HepG2 (cell line): ENCODE results near the gene AOX1. TPM values are rescaled to one million over a fixed set of nuclear protein-coding genes. Genes with fewer than 3 reads are reported as not detected.
A peak's percentile ranks its signal among the peaks of the same experiment; 100 is the strongest.

ENCODE experiments used
- ATF7 ChIP-seq, 2 experiments: fragments of 450-650 bp in 1 of 2; sonication (generic) in 1 of 2; formaldehyde crosslinking in 1 of 2; IDR thresholded peaks; 2 replicates each; pipeline versions ENCODE4 v1.4.0 to v1.6.1; 2016 to 2020; ENCODE audit warnings: antibody characterized with exemption in 1 of 2, mild to moderate bottlenecking in 1 of 2, missing genetic modification reagents in 1 of 2
- DPF2 ChIP-seq: sonication (generic); formaldehyde crosslinking; IDR thresholded peaks from 2 replicates; pipeline ENCODE4 v1.4.0; 2020; ENCODE audit warnings: mild to moderate bottlenecking, low read depth, missing genetic modification reagents, borderline replicate concordance
- FIP1L1 ChIP-seq: fragments of 200-400 bp; formaldehyde crosslinking; IDR thresholded peaks from 2 replicates; pipeline ENCODE4 v1.6.1; 2018; ENCODE audit warnings: low read depth, mild to moderate bottlenecking, low read length, moderate library complexity, borderline replicate concordance; ENCODE audit not compliant: insufficient read depth
- GATAD2A ChIP-seq: IDR thresholded peaks from 2 replicates; pipeline ENCODE4 v1.6.1; 2016
- HMGXB4 ChIP-seq, 2 experiments: sonication (generic) in 1 of 2; formaldehyde crosslinking in 1 of 2; IDR thresholded peaks; 2 replicates each; pipeline versions ENCODE4 v1.4.0 to v1.6.1; 2018 to 2020; ENCODE audit warnings: missing genetic modification reagents in 2 of 2, borderline replicate concordance in 1 of 2, low read depth in 1 of 2, mild to moderate bottlenecking in 1 of 2, missing biosample characterization in 1 of 2
- KDM2A ChIP-seq: sonication (generic); formaldehyde crosslinking; IDR thresholded peaks from 2 replicates; pipeline ENCODE4 v1.4.0; 2020; ENCODE audit warnings: low read depth, missing genetic modification reagents, borderline replicate concordance
- KLF15 ChIP-seq: sonication (generic); formaldehyde crosslinking; IDR thresholded peaks from 2 replicates; pipeline ENCODE4 v1.8.1; 2023; ENCODE audit warnings: borderline replicate concordance, mild to moderate bottlenecking, inconsistent platforms, missing genetic modification reagents, mixed read lengths
- LBX2 ChIP-seq: sonication (generic); formaldehyde crosslinking; IDR thresholded peaks from 2 replicates; pipeline ENCODE4 v1.5.0; 2020; ENCODE audit warnings: missing genetic modification reagents, mild to moderate bottlenecking, borderline replicate concordance
- PBX2 ChIP-seq: IDR thresholded peaks from 2 replicates; pipeline ENCODE4 v1.6.1; 2016; ENCODE audit warnings: control low read depth
- PCBP2 ChIP-seq: fragments of 200-400 bp; formaldehyde crosslinking; optimal IDR thresholded peaks from 2 replicates; pipeline ENCODE3; 2018; ENCODE audit warnings: low read length, low read depth; ENCODE audit not compliant: poor library complexity, severe bottlenecking
- PHF20 ChIP-seq: sonication (generic); formaldehyde crosslinking; IDR thresholded peaks from 2 replicates; pipeline ENCODE4 v1.5.0; 2020; ENCODE audit warnings: mild to moderate bottlenecking, missing genetic modification reagents
- POLR2AphosphoS2 ChIP-seq: IDR thresholded peaks from 2 replicates; pipeline ENCODE4 v1.6.1; 2011; ENCODE audit warnings: low read depth, low read length, improper control_type of control experiment
- RBAK ChIP-seq: sonication (generic); formaldehyde crosslinking; IDR thresholded peaks from 2 replicates; pipeline ENCODE4 v1.5.1; 2020; ENCODE audit warnings: mild to moderate bottlenecking, missing genetic modification reagents
- SOX6 ChIP-seq, 2 experiments: fragments of 450-650 bp in 1 of 2; sonication (generic) in 1 of 2; formaldehyde crosslinking in 1 of 2; IDR thresholded peaks; 2 replicates each; pipeline versions ENCODE4 v1.4.0 to v1.6.1; 2017 to 2020; ENCODE audit warnings: antibody characterized with exemption in 1 of 2, mild to moderate bottlenecking in 1 of 2, missing genetic modification reagents in 1 of 2
- SP5 ChIP-seq: IDR thresholded peaks from 2 replicates; pipeline ENCODE4 v1.6.1; 2016; ENCODE audit warnings: low read depth, borderline replicate concordance
- SSRP1 ChIP-seq: IDR thresholded peaks from 2 replicates; pipeline ENCODE4 v1.6.1; 2016; ENCODE audit warnings: control low read depth
- ZFX ChIP-seq: sonication (generic); formaldehyde crosslinking; IDR thresholded peaks from 2 replicates; pipeline ENCODE4 v1.4.0; 2020; ENCODE audit warnings: mild to moderate bottlenecking, low read depth, missing genetic modification reagents, moderate library complexity
- ZNF556 ChIP-seq: sonication (generic); formaldehyde crosslinking; IDR thresholded peaks from 2 replicates; pipeline ENCODE4 v1.4.0; 2020; ENCODE audit warnings: mild to moderate bottlenecking, missing genetic modification reagents, borderline replicate concordance
- ZNF557 ChIP-seq: sonication (generic); formaldehyde crosslinking; IDR thresholded peaks from 2 replicates; pipeline ENCODE4 v1.4.0; 2020; ENCODE audit warnings: missing genetic modification reagents
- ZNF746 ChIP-seq: sonication (generic); formaldehyde crosslinking; IDR thresholded peaks from 2 replicates; pipeline ENCODE4 v1.8.0; 2022; ENCODE audit warnings: mild to moderate bottlenecking, missing genetic modification reagents
- ZNF776 ChIP-seq: sonication (generic); formaldehyde crosslinking; IDR thresholded peaks from 2 replicates; pipeline ENCODE4 v1.4.0; 2020; ENCODE audit warnings: mild to moderate bottlenecking, missing genetic modification reagents
- ZNF788 ChIP-seq: sonication (generic); formaldehyde crosslinking; IDR thresholded peaks from 2 replicates; pipeline ENCODE4 v1.5.0; 2020; ENCODE audit warnings: mild to moderate bottlenecking, missing genetic modification reagents, borderline replicate concordance
- ZSCAN12 ChIP-seq: sonication (generic); formaldehyde crosslinking; IDR thresholded peaks from 2 replicates; pipeline ENCODE4 v1.9.0; 2021; ENCODE audit warnings: mild to moderate bottlenecking, missing genetic modification reagents
- ZSCAN21 ChIP-seq: sonication (generic); formaldehyde crosslinking; IDR thresholded peaks from 2 replicates; pipeline ENCODE4 v1.8.0; 2022; ENCODE audit warnings: mild to moderate bottlenecking, missing genetic modification reagents, moderate library complexity, borderline replicate concordance
- polyA plus RNA-seq, 8 experiments: library from polyadenylated mRNA; depleted of rRNA in 3 of 8; stranded (reverse) in 7 of 8; unstranded in 1 of 8; fragments of >200 nt; fragmentation: Illumina TruSeq in 4 of 8; extraction: Trizol in 4 of 8; gene quantifications; 2 replicates each; pipeline versions ENCODE4 v1.2.1 to v1.2.3, GENCODE V29; 2011 to 2016; ENCODE audit warnings: low read depth in 4 of 8, missing spikeins in 1 of 8, mixed read lengths in 1 of 8; ENCODE audit not compliant: insufficient read depth in 1 of 8
- total RNA-seq, 5 experiments: library from RNA; depleted of rRNA; stranded (reverse); fragments of >200 nt; fragmentation: Illumina TruSeq; extraction: Trizol; gene quantifications; 2 replicates each; pipeline ENCODE4 v1.2.3, GENCODE V29; 2016; ENCODE audit warnings: low read depth in 1 of 5
- TF ChIP-seq, protein P1 (sequence below), 2 experiments: fragments of 450-650 bp in 1 of 2; sonication (generic) in 1 of 2; formaldehyde crosslinking; IDR thresholded peaks; 2 replicates each; pipeline versions ENCODE4 v1.5.0 to v1.8.0; 2020 to 2022; ENCODE audit warnings: mild to moderate bottlenecking in 1 of 2, missing genetic modification reagents in 1 of 2

The AOX1 gene
- total and polyA plus RNA-seq, 2 of the 13 experiments (the other 11 are each of a cell fraction or from before 2014, with no cell fraction given): 9.2 to 18.0 TPM

DNA sequence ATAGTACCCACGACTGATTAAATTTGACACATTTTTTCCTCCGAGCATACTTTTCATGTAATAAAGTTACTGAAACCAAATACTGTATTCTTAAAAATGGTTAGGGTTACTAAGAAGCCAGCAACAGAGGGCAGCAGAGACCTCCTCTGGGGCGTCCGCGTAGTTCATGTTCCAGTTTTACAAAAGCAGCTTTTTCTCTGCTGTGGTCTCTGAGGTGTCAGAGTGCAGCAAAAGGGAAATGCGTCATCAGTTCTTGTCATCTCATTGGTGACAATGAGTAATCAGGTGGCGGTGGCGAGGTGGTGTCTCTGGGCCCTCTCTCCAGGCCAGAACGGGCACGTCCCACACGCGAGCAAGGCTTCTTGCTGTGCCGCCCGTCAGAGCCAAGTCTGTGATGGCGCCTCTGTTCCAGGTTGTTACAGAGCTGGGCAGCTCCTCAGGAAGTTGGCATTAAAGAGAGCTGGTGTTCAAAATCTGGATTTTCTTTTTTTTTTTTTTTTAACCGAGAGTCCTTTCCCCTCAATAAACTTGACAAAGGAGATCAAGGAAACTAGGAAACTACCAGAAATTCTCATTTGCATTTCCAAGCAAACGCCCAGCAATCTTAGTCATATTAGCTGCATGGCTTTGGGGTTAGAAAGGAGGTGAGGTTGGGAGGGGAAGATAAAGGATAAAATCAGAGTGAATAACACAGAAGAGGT lies 127.3 kb downstream of the AOX1 start (continued):
- TF ChIP-seq ZSCAN12 (CRISPR knock-in tag) (0 out of 2 replicates have a peak, but pooled peaks have one; percentile 7), DPF2 (CRISPR knock-in tag) (no peak), RBAK (CRISPR knock-in tag) (no peak), ATF7 (IDR thresholded peaks at IDR 0.05) (no peak), ATF7 (CRISPR knock-in tag; IDR thresholded peaks at IDR 0.05) (no peak), ZNF556 (CRISPR knock-in tag) (peak; percentile 48; the same call in 1 of the 2 replicates), KLF15 (CRISPR knock-in tag) (0 out of 2 replicates have a peak, but pooled peaks have one; percentile 13), ZNF557 (CRISPR knock-in tag) (peak; percentile 95), ZNF788 (CRISPR knock-in tag) (peak; percentile 4; the same call in 1 of the 2 replicates), PHF20 (CRISPR knock-in tag) (peak; percentile 53; the same call in 1 of the 2 replicates), POLR2AphosphoS2 (no peak), LBX2 (CRISPR knock-in tag) (no peak; the same call in 1 of the 2 replicates), KDM2A (CRISPR knock-in tag) (peak; percentile 83), FIP1L1 (no peak), SP5 (no peak), PBX2 (CRISPR knock-in tag) (no peak), SSRP1 (CRISPR knock-in tag) (no peak), ZNF746 (CRISPR knock-in tag) (no peak), PCBP2 (no peak), HMGXB4 (CRISPR knock-in tag; IDR thresholded peaks at IDR 0.05; ENCODE audit: borderline replicate concordance in 1 of 2, low read depth in 1 of 2) (peak; percentile 87 to 94), SOX6 (IDR thresholded peaks at IDR 0.05) (no peak), SOX6 (CRISPR knock-in tag; IDR thresholded peaks at IDR 0.05) (peak; percentile 79), ZNF776 (CRISPR knock-in tag) (no peak), GATAD2A (CRISPR knock-in tag) (peak; percentile 83), ZFX (CRISPR knock-in tag) (peak; percentile 90), ZSCAN21 (CRISPR knock-in tag) (no peak; the same call in 1 of the 2 replicates)
- TF ChIP-seq, protein P1, sequence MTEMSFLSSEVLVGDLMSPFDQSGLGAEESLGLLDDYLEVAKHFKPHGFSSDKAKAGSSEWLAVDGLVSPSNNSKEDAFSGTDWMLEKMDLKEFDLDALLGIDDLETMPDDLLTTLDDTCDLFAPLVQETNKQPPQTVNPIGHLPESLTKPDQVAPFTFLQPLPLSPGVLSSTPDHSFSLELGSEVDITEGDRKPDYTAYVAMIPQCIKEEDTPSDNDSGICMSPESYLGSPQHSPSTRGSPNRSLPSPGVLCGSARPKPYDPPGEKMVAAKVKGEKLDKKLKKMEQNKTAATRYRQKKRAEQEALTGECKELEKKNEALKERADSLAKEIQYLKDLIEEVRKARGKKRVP (CRISPR knock-in tag; IDR thresholded peaks at IDR 0.05): peak in 1 of 2 experiments; percentile 68; a peak in 1 of 4 replicates
